HUES6 (cell line): Measurements from ENCODE around the gene KLHL30.

Source experiments
- H3K27ac ChIP-seq: 2 replicates; pipeline ENCODE4 v1.7.0; 2013; ENCODE audit warnings: low read depth, mild to moderate bottlenecking, low read length, inconsistent platforms
- H3K27me3 ChIP-seq: 2 replicates; pipeline ENCODE4 v1.6.1; 2013; ENCODE audit warnings: low read length; ENCODE audit not compliant: control insufficient read depth, insufficient read depth
- H3K36me3 ChIP-seq: 2 replicates; pipeline ENCODE4 v1.6.1; 2013; ENCODE audit warnings: low read length; ENCODE audit not compliant: control insufficient read depth, insufficient read depth
- H3K4me1 ChIP-seq: 2 replicates; pipeline ENCODE4 v1.6.1; 2013; ENCODE audit warnings: low read length; ENCODE audit not compliant: control insufficient read depth, insufficient read depth
- H3K4me3 ChIP-seq: 2 replicates; pipeline ENCODE4 v1.5.1; 2013; ENCODE audit warnings: low read depth, low read length
- H3K9ac ChIP-seq: one replicate; pipeline ENCODE4 v1.6.1; 2013; ENCODE audit warnings: mild to moderate bottlenecking, low read length
- H3K9me3 ChIP-seq: 2 replicates; pipeline ENCODE4 v1.6.1; 2013; ENCODE audit warnings: low read depth, low read length; ENCODE audit not compliant: control insufficient read depth, insufficient read depth

Gene KLHL30

GRCh38 chr2:238104691-238105371 lies 33.6 kb upstream of the KLHL30 start:
- Histone ChIP-seq H3K9ac (no peak overlapping the region), H3K9me3 (no peaks in the 10 kb centered on the region), H3K36me3 (no peaks in the 10 kb centered on the region), H3K4me3 (no peak overlapping the region), H3K27me3 (no peaks in the 10 kb centered on the region), H3K27ac (no peak overlapping the region), H3K4me1 (peaks cover 25% of the 10 kb centered on the region)

DNA sequence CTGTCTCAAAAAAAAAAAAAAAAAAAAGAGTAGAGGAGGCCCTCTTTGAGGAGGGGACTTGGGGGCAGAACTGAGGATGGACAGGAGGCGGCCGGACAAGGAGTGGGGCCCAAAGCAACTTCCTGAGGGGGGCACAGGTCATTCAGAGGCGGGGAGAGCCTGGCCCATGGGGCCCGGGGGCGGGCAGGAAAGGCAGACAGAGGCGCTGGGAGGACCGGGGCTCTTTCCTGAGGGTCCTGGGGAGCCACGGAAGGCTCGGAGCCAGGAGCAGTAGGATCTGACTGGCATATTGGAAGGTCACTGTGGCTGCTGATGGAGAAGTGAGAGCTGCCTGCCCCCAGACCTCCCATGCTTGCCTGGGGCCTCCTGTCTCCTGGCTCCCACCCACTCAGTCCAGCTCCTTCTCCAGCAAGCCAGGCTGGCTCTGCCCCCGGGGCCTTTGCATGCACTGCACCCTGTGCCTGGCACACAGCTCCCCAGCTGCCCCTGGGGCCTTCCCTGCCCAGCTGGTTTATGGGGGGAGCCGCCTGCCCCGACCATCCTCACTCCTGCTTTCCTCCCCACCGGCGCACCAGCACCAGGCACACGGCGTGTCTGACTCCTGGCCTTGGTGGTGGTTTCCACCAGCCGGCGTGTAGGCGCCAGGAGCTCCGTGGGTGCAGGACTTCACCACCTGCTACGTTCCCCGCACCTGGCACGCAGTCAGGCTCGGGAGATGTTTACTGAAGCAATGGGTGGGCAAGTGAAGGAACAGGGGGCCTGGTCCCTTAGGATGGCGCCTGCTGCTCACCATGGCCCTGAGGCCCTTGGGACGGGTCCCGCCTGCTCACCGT lies 32.7 kb upstream of the KLHL30 start:
- H3K27me3 ChIP-seq: no peaks in the 10 kb centered on the region
- peaks cover 25% of the 10 kb centered on the region for H3K4me1 ChIP-seq
- no peaks in the 10 kb centered on the region for H3K9me3 ChIP-seq
- H3K27ac ChIP-seq: no peak overlapping the region
- H3K9ac ChIP-seq: no peak overlapping the region
- H3K36me3 ChIP-seq: no peaks in the 10 kb centered on the region
- H3K4me3 ChIP-seq: no peak overlapping the region

DNA sequence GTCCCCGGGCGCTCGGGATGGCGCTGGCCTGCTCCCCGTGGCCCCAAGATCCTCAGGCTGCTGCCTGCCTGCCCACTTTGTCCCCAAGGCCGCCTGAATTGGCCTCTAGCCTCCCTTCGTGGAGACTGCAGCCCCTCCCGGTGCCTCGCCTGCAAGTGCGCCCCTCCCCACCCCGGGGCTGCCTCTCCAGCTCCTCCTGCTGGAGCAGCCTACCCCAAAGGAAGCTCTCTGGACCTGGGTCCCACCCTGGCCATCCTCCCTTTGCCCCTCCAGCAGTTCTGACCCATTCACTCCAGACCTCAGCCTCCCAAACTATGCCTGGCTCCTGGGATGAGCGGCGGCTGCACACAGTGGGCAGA lies 32.1 kb upstream of the KLHL30 start:
- H3K27me3 ChIP-seq: no peaks in the 10 kb centered on the region
- H3K9me3 ChIP-seq: no peaks in the 10 kb centered on the region; the same call in 1 of the 2 replicates
- no peak overlapping the region for H3K9ac ChIP-seq
- H3K36me3 ChIP-seq: no peaks in the 10 kb centered on the region
- peaks cover 25% of the 10 kb centered on the region for H3K4me1 ChIP-seq
- H3K27ac ChIP-seq: no peak overlapping the region
- no peak overlapping the region for H3K4me3 ChIP-seq

DNA sequence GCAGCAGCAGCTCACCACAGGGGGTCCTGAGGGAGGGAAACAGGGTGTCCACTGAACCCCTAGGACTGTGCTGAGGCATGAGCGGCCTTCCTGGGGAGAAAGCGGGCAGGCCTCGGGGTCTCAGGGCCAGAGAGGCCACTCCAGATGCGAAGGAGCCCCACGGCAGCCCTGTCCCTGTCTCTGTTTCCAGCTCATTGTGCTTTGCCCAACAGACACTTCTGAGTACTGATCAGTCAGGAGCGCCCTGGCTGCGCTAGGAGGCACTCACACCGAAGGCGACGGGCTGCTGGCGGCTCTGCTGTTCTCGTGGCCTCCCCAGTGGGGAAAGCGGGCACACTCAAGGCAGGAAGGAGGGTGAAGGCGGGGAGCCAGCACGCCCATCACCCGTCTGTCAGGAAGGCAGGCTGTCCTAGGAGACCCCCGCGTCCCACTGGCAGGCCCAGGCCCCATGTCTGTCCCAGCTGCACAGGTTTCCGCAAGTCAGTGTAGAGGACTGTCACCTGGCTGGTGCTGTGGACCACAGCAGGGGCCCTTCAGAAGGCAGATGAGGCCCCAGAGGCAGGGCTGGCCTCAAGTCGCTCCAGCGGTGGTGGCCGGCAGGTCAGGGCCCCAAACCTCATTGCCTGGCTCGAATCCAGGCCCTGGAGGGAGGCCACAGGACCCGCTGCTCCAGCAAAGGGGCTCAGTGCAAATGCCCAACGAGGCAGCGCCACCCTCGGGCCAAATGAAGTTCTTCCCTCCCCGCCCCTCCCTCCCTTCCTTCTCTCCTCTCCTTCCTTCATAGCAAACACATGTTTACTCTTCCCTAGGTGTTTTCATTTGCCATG lies 31.6 kb upstream of the KLHL30 start:
- H3K9ac ChIP-seq: no peak overlapping the region
- no peaks in the 10 kb centered on the region for H3K36me3 ChIP-seq
- H3K4me1 ChIP-seq: peaks cover 25% of the 10 kb centered on the region
- H3K27me3 ChIP-seq: no peaks in the 10 kb centered on the region
- no peak overlapping the region for H3K27ac ChIP-seq
- no peaks in the 10 kb centered on the region; the same call in 1 of the 2 replicates for H3K9me3 ChIP-seq
- no peak overlapping the region for H3K4me3 ChIP-seq

DNA sequence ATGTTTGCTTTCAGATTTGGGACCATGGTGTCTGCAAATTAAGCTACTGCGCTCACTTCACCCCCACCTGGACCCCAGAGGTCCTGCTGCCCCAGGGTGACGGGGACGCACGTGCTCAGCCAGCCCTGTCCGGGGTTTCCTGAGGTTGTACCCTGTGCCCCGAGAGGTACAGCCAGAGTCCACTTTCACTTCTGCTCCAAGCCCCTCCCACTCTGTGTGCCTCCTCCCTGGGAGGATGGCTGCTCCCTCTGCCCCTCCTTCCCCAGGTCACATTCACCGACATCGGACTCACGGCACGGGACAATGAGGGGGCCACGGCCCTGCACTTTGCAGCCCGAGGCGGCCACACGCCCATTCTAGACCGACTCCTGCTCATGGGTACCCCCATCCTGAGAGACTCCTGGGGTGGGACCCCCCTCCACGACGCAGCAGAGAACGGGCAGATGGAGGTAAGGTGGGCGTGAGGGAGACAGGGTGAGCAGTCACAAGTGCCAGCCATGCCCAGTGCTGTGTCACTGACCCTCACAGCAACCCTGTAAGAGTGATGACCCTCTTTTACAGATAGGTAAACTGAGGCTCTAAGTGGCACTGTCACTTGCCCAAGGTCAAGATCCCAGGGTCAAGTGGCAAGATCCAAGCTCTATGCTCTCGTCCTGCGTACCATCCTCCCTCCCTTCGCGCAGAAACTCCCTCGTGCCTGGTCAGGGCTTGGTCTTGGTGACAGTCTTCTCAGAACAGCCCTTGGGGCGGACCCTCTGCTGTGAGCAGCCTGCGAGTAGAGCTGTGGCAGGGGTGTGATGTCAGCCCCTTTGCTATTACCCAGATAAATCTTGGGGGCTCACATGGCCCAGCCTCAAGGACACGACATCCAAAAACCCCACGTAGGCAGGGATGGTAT lies 30.7 kb upstream of the KLHL30 start:
- Histone ChIP-seq H3K4me3 (no peak overlapping the region), H3K9me3 (peaks cover 3% of the 10 kb centered on the region; the same call in 1 of the 2 replicates), H3K4me1 (peaks cover 25% of the 10 kb centered on the region), H3K27ac (no peak overlapping the region), H3K36me3 (no peaks in the 10 kb centered on the region), H3K9ac (no peak overlapping the region), H3K27me3 (no peaks in the 10 kb centered on the region)

DNA sequence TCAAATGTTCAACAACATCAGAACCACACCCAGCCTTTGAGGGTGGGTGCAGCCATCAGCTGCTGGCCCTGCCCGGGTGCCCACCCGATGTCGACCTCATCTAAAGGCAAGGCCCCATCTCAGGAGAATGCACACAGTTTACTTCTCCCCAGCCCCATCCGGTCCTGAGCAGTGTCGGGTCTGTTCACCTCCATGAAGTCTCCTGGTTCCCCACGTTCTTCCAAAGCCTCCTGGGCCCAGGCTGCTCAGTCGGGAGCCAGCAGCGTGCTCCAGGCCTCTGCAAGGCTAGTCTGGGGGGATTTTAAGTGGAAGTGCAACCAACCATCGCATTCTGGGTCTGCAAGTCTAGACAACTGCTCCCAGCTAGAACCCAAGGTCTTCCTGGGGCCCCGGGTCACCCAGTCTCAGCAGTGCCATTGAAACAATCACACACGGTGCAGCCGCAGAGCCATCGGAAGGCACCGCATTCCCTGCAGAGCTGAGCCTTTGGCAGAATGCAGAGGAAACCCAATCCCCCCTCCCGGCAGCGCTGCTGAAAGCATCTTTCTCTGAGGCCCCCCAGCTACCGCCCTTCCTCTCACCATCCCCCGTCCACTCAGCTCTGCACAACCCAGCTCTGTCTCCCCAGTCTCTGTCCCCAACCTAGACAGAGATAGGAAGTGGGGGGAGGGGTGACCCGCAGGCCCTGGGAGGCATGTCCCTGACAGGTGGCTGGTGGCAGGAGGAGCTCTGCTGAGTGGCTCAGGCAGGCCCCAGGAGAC lies 29.9 kb upstream of the KLHL30 start:
- Histone ChIP-seq H3K27ac (no peak overlapping the region), H3K9me3 (peaks cover 6% of the 10 kb centered on the region; the same call in 1 of the 2 replicates), H3K4me1 (peaks cover 25% of the 10 kb centered on the region), H3K27me3 (no peaks in the 10 kb centered on the region), H3K36me3 (no peaks in the 10 kb centered on the region), H3K4me3 (no peak overlapping the region), H3K9ac (no peak overlapping the region)

GRCh38 chr2:238113611-238114010 lies 24.9 kb upstream of the KLHL30 start:
- no peak overlapping the region for H3K27ac ChIP-seq
- no peaks in the 10 kb centered on the region for H3K36me3 ChIP-seq
- H3K27me3 ChIP-seq: peaks cover 14% of the 10 kb centered on the region
- H3K4me1 ChIP-seq: peaks cover 7% of the 10 kb centered on the region
- no peak overlapping the region for H3K4me3 ChIP-seq
- no peak overlapping the region for H3K9ac ChIP-seq
- peaks cover 11% of the 10 kb centered on the region; the same call in 1 of the 2 replicates for H3K9me3 ChIP-seq

DNA sequence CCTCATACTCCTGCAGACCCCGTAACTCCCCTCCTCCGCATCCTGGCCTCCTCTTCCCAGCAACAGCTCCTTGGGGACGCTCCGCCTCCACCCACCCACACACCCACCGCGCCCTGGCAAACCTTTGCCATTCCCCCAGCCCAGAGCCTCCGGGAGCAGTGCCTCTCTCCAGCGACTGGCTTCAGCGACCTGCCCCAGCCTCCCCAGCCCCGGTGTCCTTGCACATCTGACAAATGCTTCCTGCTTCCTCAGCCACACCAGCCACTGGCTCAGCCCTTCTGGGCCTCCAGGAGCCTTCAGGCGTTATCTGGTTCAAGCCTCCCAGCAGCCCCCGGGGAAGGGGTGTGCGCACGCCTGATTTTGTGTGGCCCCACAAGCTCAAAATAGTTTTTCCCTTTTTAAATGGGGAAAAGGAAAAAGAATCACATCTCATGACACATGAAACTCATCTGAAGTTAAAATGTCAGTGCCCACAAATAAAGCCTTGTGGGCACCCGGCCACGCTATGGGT lies 24.1 kb upstream of the KLHL30 start:
- peaks cover 21% of the 10 kb centered on the region for H3K27me3 ChIP-seq
- no peak overlapping the region for H3K9ac ChIP-seq
- H3K36me3 ChIP-seq: no peaks in the 10 kb centered on the region
- H3K4me3 ChIP-seq: no peak overlapping the region
- no peak overlapping the region for H3K27ac ChIP-seq
- H3K4me1 ChIP-seq: no peaks in the 10 kb centered on the region
- H3K9me3 ChIP-seq: peaks cover 11% of the 10 kb centered on the region; the same call in 1 of the 2 replicates

GRCh38 chr2:238114851-238115660 lies 23.4 kb upstream of the KLHL30 start:
- Histone ChIP-seq H3K4me3 (no peak overlapping the region), H3K9me3 (peaks cover 11% of the 10 kb centered on the region; the same call in 1 of the 2 replicates), H3K27me3 (peaks cover 28% of the 10 kb centered on the region), H3K9ac (no peak overlapping the region), H3K27ac (no peak overlapping the region), H3K4me1 (no peaks in the 10 kb centered on the region), H3K36me3 (no peaks in the 10 kb centered on the region)
